ENCODE data around the gene CTBS.

DNA sequence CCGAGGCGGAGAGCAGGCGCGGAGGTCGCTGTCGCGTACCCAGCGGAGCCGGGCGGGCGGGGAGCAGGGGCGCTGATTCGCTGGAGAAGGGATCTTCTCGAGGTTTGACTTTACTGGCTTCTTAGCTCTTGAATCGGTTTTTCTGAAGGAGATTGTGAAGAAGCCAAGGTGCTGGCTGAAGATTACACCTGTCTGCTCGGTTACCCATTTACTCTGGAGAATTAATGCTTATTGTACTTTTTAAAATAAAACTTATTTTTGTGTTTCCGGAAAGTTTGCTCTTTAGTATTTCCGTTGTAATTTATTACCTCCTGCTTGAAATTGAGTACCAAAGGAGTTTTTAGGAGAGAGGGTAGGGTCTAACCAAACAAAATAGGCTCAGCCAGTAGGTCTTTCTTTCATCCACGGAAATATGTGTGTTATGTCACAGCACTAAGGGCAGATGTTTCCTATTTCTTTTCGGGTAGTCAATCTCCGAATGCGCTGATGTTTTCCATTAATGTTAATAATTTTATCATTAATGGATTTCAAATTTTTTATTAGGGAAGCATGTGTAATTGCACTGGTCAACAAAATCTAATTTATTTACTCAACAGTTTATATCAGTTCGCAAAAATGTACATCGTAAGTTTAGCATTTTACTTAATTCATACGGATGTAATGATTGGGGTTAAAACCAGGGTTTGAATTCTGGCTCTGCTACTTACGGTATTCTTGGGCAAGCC is 67.3 kb downstream of the CTBS start:
- TF ChIP-seq, protein P1, sequence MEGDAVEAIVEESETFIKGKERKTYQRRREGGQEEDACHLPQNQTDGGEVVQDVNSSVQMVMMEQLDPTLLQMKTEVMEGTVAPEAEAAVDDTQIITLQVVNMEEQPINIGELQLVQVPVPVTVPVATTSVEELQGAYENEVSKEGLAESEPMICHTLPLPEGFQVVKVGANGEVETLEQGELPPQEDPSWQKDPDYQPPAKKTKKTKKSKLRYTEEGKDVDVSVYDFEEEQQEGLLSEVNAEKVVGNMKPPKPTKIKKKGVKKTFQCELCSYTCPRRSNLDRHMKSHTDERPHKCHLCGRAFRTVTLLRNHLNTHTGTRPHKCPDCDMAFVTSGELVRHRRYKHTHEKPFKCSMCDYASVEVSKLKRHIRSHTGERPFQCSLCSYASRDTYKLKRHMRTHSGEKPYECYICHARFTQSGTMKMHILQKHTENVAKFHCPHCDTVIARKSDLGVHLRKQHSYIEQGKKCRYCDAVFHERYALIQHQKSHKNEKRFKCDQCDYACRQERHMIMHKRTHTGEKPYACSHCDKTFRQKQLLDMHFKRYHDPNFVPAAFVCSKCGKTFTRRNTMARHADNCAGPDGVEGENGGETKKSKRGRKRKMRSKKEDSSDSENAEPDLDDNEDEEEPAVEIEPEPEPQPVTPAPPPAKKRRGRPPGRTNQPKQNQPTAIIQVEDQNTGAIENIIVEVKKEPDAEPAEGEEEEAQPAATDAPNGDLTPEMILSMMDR (IDR thresholded peaks at IDR 0.05): no peak
- TF ChIP-seq POLR2A (IDR thresholded peaks at IDR 0.05): no peak
